ENCODE data around the gene PRAMEF13.
"Not testable (repeated sequence)": the region's sequence is repeated elsewhere in the genome, so short reads cannot be mapped to it uniquely, and the experiment has no call there.

Gene PRAMEF13

DNA sequence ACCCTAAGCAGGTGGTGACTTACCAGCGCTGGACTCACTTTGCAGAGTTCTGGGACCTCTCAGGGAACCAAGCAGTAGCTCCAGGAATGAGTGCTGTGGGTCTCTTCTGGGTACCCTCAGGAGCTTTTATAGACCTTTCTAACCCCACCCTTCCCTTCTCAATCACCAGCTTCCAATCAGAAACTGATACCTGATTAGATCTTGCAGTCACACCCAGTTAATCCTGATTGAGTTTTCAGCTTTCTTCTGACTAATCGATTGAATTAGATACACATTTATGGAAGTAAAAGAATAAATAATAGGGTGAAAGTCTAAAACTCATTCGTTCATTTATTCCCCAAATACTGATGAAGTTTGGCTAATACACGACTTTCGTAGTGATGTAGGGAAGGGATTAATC lies at the start of gene PRAMEF13:
Gene PRAMEF13, minus strand, starts transcription at position 101 of the 400 bp plus-strand sequence. CDS start 1,820 bp downstream, outside the sequence.
- TF ChIP-seq RAD21 (IDR thresholded peaks at IDR 0.05; ENCODE audit: low read depth); CREB1 (IDR thresholded peaks at IDR 0.05; ENCODE audit: low read depth); USF1 (IDR thresholded peaks at IDR 0.05): not testable (repeated sequence)

DNA sequence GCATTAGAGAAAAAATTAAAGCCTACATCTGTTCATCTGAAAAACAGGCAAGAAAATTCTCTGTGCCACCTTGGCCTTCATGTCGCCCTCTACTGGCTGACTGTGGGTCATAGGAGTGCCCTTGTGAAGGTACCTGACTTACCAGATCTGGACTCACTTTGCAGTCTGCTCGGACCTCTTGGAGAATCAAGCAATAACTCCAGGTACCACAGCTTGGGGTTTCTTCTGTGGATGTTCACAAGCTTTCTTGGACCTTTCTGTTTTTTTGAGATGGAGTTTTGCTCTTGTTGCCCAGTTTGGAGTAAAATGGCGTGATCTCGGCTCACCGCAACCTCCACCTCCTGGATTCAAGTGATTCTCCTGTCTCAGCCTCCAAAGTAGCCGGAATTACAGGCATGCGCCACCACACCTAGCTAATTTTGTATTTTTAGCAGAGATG lies 27.2 kb upstream of the PRAMEF13 start:
- TF ChIP-seq, protein P1, sequence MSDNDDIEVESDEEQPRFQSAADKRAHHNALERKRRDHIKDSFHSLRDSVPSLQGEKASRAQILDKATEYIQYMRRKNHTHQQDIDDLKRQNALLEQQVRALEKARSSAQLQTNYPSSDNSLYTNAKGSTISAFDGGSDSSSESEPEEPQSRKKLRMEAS (IDR thresholded peaks at IDR 0.05) = no peak
- no peak for TF ChIP-seq CREB1 (IDR thresholded peaks at IDR 0.05; ENCODE audit: low read depth)
- TF ChIP-seq TAF1 (IDR thresholded peaks at IDR 0.05; ENCODE audit: low read depth) = no peak
- no peak for TF ChIP-seq USF1 (IDR thresholded peaks at IDR 0.05)
- no peak for TF ChIP-seq TCF12 (IDR thresholded peaks at IDR 0.05; ENCODE audit: low read depth)
- no peak for TF ChIP-seq CEBPB (IDR thresholded peaks at IDR 0.05)
- TF ChIP-seq TEAD4 (IDR thresholded peaks at IDR 0.05) = no peak
- no peak for TF ChIP-seq FOXM1 (IDR thresholded peaks at IDR 0.05; ENCODE audit: borderline replicate concordance, low read depth)
- no peak for TF ChIP-seq ZBTB7A (IDR thresholded peaks at IDR 0.05; ENCODE audit: low read depth)
- no peak for TF ChIP-seq EGR1 (IDR thresholded peaks at IDR 0.05)
- no peak for TF ChIP-seq NFIC (IDR thresholded peaks at IDR 0.05)
- TF ChIP-seq, protein P2, sequence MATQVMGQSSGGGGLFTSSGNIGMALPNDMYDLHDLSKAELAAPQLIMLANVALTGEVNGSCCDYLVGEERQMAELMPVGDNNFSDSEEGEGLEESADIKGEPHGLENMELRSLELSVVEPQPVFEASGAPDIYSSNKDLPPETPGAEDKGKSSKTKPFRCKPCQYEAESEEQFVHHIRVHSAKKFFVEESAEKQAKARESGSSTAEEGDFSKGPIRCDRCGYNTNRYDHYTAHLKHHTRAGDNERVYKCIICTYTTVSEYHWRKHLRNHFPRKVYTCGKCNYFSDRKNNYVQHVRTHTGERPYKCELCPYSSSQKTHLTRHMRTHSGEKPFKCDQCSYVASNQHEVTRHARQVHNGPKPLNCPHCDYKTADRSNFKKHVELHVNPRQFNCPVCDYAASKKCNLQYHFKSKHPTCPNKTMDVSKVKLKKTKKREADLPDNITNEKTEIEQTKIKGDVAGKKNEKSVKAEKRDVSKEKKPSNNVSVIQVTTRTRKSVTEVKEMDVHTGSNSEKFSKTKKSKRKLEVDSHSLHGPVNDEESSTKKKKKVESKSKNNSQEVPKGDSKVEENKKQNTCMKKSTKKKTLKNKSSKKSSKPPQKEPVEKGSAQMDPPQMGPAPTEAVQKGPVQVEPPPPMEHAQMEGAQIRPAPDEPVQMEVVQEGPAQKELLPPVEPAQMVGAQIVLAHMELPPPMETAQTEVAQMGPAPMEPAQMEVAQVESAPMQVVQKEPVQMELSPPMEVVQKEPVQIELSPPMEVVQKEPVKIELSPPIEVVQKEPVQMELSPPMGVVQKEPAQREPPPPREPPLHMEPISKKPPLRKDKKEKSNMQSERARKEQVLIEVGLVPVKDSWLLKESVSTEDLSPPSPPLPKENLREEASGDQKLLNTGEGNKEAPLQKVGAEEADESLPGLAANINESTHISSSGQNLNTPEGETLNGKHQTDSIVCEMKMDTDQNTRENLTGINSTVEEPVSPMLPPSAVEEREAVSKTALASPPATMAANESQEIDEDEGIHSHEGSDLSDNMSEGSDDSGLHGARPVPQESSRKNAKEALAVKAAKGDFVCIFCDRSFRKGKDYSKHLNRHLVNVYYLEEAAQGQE (IDR thresholded peaks at IDR 0.05; ENCODE audit: low read depth) = no peak
- TF ChIP-seq YY1 (IDR thresholded peaks at IDR 0.05; ENCODE audit: low read depth) = no peak
- TF ChIP-seq RAD21 (IDR thresholded peaks at IDR 0.05; ENCODE audit: low read depth) = no peak

DNA sequence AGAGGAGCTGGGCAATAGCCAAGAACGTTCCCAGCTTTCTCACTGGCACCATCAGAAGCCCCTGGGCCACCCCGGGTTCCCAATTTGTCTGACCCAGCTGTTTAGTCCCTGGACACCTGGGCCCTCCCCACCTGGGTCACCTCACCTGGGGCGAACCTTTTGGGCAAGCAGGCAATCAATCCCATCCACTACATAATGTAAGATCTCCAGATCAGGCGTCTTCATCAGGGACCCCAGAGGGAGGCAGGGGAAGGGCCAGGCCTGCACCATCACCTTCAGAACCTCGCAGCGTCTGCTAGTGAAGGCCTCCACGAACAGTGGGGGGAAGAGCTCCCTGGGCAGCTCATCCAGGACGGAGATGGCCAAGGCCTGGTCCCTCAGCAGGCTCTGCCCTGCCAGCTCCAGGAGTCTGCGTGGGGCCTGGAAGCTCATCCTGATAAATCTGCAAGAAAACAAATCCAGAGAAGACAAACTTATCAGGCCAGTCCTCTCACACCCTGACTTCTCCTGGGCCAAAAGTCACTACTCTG lies 24.5 kb upstream of the PRAMEF13 start, which contains the start of gene PRAMEF18:
Gene PRAMEF18, minus strand, starts transcription at position 480 of the 530 bp plus-strand sequence. Its CDS starts 48 bp downstream, at position 432.
- TF ChIP-seq YY1 (IDR thresholded peaks at IDR 0.05; ENCODE audit: low read depth); NFIC (IDR thresholded peaks at IDR 0.05); CREB1 (IDR thresholded peaks at IDR 0.05; ENCODE audit: low read depth): not testable (repeated sequence)

- no peak for TF ChIP-seq TAF1 (IDR thresholded peaks at IDR 0.05; ENCODE audit: low read depth)
- TF ChIP-seq, protein P2 (IDR thresholded peaks at IDR 0.05; ENCODE audit: low read depth) = no peak
- no peak for TF ChIP-seq FOXM1 (IDR thresholded peaks at IDR 0.05; ENCODE audit: borderline replicate concordance, low read depth)
- TF ChIP-seq EGR1 (IDR thresholded peaks at IDR 0.05) = no peak
- no peak for TF ChIP-seq TEAD4 (IDR thresholded peaks at IDR 0.05)
- TF ChIP-seq EP300 (IDR thresholded peaks at IDR 0.05; ENCODE audit: borderline replicate concordance) = no peak
- TF ChIP-seq RAD21 (IDR thresholded peaks at IDR 0.05; ENCODE audit: low read depth) = no peak
- no peak for TF ChIP-seq ZBTB7A (IDR thresholded peaks at IDR 0.05; ENCODE audit: low read depth)
- TF ChIP-seq YY1 (IDR thresholded peaks at IDR 0.05; ENCODE audit: low read depth) = no peak
- TF ChIP-seq CEBPB (IDR thresholded peaks at IDR 0.05) = no peak
- TF ChIP-seq USF1 (IDR thresholded peaks at IDR 0.05) = no peak
- TF ChIP-seq, protein P1 (IDR thresholded peaks at IDR 0.05) = no peak
- TF ChIP-seq CREB1 (IDR thresholded peaks at IDR 0.05; ENCODE audit: low read depth) = no peak
- no peak for TF ChIP-seq TCF12 (IDR thresholded peaks at IDR 0.05; ENCODE audit: low read depth)
- no peak for TF ChIP-seq NFIC (IDR thresholded peaks at IDR 0.05)
Measured at GRCh38 chr1:13224480-13225060, 23.4 kb upstream of the PRAMEF13 start.

DNA sequence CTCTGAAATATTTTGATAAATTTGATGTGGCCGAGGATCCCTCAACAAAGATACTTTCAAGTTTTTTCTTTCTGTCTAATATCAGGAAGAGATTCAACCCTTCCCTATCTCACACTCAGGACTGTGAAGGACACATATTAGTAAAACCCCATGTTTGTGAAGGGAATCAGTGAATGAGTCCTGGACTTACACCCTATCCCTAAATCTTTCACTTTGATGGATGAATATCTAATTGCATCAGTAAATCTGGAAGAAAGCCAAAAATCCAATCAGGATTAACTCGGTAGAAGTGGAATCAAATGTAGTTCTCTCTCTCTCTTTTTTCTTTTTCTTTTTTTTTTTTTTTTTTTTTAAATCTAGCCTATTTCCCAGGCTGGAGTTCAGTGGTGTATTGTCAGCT lies 29.7 kb downstream of the PRAMEF13 start, which contains the start of gene PRAMEF9:
Gene PRAMEF9, plus strand, starts transcription at position 301 of the 400 bp plus-strand sequence. CDS start 3,433 bp downstream, outside the sequence.
- TF ChIP-seq, protein P1 (IDR thresholded peaks at IDR 0.05) = not testable (repeated sequence)
- not testable (repeated sequence) for TF ChIP-seq CREB1 (IDR thresholded peaks at IDR 0.05; ENCODE audit: low read depth); USF1 (IDR thresholded peaks at IDR 0.05)

All from Ishikawa (cell line).